ENCODE measurements around the gene AUTS2. TPM values are rescaled to one million over a fixed set of nuclear protein-coding genes. Genes with fewer than 3 reads are reported as not detected.

Gene AUTS2
- total and polyA plus RNA-seq, 2 experiments from 2014 or later = 32.0 to 91.0 TPM

GRCh38 chr7:70680743-70681468, 1082.6 kb downstream of the AUTS2 start:
- no peak overlapping the region for H3K27ac Mint-ChIP-seq
- H3K4me3 Mint-ChIP-seq = peak overlapping the region; percentile 48
- peaks cover 31% of the 10 kb centered on the region for H3K4me1 ChIP-seq (ENCODE audit: insufficient read depth)
- ATAC-seq = peak; percentile 86
- H3K27me3 Mint-ChIP-seq (ENCODE audit: insufficient read depth, low read depth, poor library complexity) = peaks cover 66% of the 10 kb centered on the region
- H3K79me2 ChIP-seq (replicated peaks; ENCODE audit: insufficient read depth) = no peaks in the 10 kb centered on the region
- peak overlapping the region; percentile 44 for H3K4me3 ChIP-seq
- peak overlapping the region; percentile 53 for H3K4me2 ChIP-seq
- H3K4me1 Mint-ChIP-seq = peaks cover 29% of the 10 kb centered on the region
- TF ChIP-seq ETS1 (IDR thresholded peaks at IDR 0.05) (no peak), EZH2 (IDR thresholded peaks at IDR 0.05; ENCODE audit: low read depth, unreplicated experiment) (no peak)
- no peaks in the 10 kb centered on the region for H3K36me3 Mint-ChIP-seq (ENCODE audit: low read depth)
- H3K9me2 ChIP-seq (ENCODE audit: insufficient read depth) = no peaks in the 10 kb centered on the region
- peak; percentile 48 for DNase-seq (ENCODE audit: low spot score)
- peaks cover 79% of the 10 kb centered on the region for H3K27me3 ChIP-seq (ENCODE audit: insufficient read depth)
- H3K9me3 Mint-ChIP-seq = no peaks in the 10 kb centered on the region; the same call in 2 of the 3 replicates
- H3K27ac ChIP-seq (ENCODE audit: low read depth) = no peak overlapping the region
- 0 out of 2 replicates have a peak, but pooled peaks cover 4% of the 10 kb centered on the region for H3F3A ChIP-seq (replicated peaks; ENCODE audit: low read depth)
- H2AFZ ChIP-seq = no peak overlapping the region
- no peaks in the 10 kb centered on the region for H3K36me3 ChIP-seq (ENCODE audit: insufficient read depth)
- H4K20me1 ChIP-seq (replicated peaks; ENCODE audit: insufficient read depth) = peaks cover 8% of the 10 kb centered on the region

DNA sequence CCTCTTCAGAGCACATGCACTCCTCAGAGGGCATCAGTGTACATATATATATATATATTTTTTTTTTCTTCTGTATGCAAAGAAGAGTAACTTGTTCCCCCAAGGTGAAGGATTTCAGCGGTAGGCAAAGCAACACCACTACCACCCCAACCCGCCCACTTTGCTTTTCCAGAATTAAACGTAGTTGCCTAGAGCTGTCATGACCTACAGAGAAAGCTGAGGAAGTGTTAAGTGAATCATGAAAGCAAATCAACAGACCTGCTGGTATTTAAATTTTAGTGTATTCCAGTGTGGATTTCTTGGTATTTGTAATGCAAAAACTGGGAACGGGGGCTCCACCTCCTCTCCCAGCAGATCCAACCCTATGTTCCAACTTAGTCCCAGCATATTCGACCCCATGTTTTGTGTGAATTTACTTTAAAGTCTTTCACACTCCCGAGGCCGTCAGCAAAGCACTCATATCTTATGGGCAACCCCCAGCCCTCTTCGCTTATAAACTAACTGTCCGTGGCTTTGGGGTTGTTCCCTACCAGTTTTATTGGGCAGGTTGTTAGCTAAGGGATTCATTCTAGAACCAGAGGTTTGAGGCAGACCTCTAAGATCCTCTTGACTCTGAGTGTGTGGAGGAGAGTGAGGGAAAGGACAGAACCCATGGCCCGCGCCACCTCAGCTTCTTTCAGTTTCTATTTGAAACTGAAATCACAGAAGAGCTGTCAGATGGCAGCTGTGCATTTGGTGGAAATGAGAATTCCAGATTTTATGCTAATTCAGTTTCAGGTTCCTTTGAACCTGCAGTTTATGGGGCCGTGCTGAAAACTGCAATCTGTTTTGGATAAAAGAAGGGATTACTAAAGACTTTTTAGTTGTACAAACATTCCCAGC, 1083.4 kb downstream of the AUTS2 start:
- Mint-ChIP-seq H3K4me3 (peak overlapping the region; percentile 48), H3K9me3 (no peaks in the 10 kb centered on the region; the same call in 2 of the 3 replicates), H3K36me3 (ENCODE audit: low read depth) (no peaks in the 10 kb centered on the region), H3K4me1 (peaks cover 29% of the 10 kb centered on the region), H3K27ac (no peak overlapping the region), H3K27me3 (ENCODE audit: insufficient read depth, low read depth, poor library complexity) (peaks cover 66% of the 10 kb centered on the region)
- 0 out of 2 replicates have a peak, but pooled peaks cover 4% of the 10 kb centered on the region for H3F3A ChIP-seq (replicated peaks; ENCODE audit: low read depth)
- H3K4me1 ChIP-seq (ENCODE audit: insufficient read depth) = peaks cover 31% of the 10 kb centered on the region
- H3K4me3 ChIP-seq = peak overlapping the region; percentile 44
- peaks cover 8% of the 10 kb centered on the region for H4K20me1 ChIP-seq (replicated peaks; ENCODE audit: insufficient read depth)
- H3K4me2 ChIP-seq = peak overlapping the region; percentile 53
- H3K79me2 ChIP-seq (replicated peaks; ENCODE audit: insufficient read depth) = no peaks in the 10 kb centered on the region
- H2AFZ ChIP-seq = no peak overlapping the region
- no peaks in the 10 kb centered on the region for H3K36me3 ChIP-seq (ENCODE audit: insufficient read depth)
- H3K27me3 ChIP-seq (ENCODE audit: insufficient read depth) = peaks cover 83% of the 10 kb centered on the region
- H3K27ac ChIP-seq (ENCODE audit: low read depth) = no peak overlapping the region
- no peaks in the 10 kb centered on the region for H3K9me2 ChIP-seq (ENCODE audit: insufficient read depth)
- DNase-seq (ENCODE audit: low spot score) (peak; percentile 50), ATAC-seq (peak; percentile 57)
- TF ChIP-seq ETS1 (IDR thresholded peaks at IDR 0.05) (no peak), CTCF (conservative IDR thresholded peaks at IDR 0.05; ENCODE audit: low read depth in 2 of 2) (no peak), ZNF114 (CRISPR knock-in tag; IDR thresholded peaks at IDR 0.05) (no peak), CREB1 (CRISPR knock-in tag; IDR thresholded peaks at IDR 0.05; ENCODE audit: low read depth) (no peak), EZH2 (IDR thresholded peaks at IDR 0.05; ENCODE audit: low read depth, unreplicated experiment) (no peak), STAT1 (IDR thresholded peaks at IDR 0.05; ENCODE audit: unreplicated experiment) (no peak), NANOG (IDR thresholded peaks at IDR 0.05; ENCODE audit: borderline replicate concordance) (no peak), POLR2AphosphoS5 (IDR thresholded peaks at IDR 0.05; ENCODE audit: low read depth) (no peak)
- TF ChIP-seq, protein P1, sequence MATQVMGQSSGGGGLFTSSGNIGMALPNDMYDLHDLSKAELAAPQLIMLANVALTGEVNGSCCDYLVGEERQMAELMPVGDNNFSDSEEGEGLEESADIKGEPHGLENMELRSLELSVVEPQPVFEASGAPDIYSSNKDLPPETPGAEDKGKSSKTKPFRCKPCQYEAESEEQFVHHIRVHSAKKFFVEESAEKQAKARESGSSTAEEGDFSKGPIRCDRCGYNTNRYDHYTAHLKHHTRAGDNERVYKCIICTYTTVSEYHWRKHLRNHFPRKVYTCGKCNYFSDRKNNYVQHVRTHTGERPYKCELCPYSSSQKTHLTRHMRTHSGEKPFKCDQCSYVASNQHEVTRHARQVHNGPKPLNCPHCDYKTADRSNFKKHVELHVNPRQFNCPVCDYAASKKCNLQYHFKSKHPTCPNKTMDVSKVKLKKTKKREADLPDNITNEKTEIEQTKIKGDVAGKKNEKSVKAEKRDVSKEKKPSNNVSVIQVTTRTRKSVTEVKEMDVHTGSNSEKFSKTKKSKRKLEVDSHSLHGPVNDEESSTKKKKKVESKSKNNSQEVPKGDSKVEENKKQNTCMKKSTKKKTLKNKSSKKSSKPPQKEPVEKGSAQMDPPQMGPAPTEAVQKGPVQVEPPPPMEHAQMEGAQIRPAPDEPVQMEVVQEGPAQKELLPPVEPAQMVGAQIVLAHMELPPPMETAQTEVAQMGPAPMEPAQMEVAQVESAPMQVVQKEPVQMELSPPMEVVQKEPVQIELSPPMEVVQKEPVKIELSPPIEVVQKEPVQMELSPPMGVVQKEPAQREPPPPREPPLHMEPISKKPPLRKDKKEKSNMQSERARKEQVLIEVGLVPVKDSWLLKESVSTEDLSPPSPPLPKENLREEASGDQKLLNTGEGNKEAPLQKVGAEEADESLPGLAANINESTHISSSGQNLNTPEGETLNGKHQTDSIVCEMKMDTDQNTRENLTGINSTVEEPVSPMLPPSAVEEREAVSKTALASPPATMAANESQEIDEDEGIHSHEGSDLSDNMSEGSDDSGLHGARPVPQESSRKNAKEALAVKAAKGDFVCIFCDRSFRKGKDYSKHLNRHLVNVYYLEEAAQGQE (IDR thresholded peaks at IDR 0.05; ENCODE audit: unreplicated experiment) = no peak

All from GM23338 (cell line).